GM12874 (cell line): ENCODE data around the gene ZNF518A.

ENCODE experiments used
- CTCF ChIP-seq: IDR thresholded peaks from 2 replicates; pipeline ENCODE4 v1.5.1; 2011; ENCODE audit warnings: low read depth, mild to moderate bottlenecking, control low read depth, low read length, moderate library complexity; ENCODE audit not compliant: insufficient read depth

Gene ZNF518A

GRCh38 chr10:96188421-96188820 lies 58.3 kb downstream of the ZNF518A start:
- TF ChIP-seq CTCF, result no peak

GRCh38 chr10:96188916-96189315 lies 58.8 kb downstream of the ZNF518A start:
- TF ChIP-seq CTCF, result no peak

- no peak for TF ChIP-seq CTCF
These were observed 71.4 kb downstream of the ZNF518A start for GRCh38 chr10:96201525-96201924.

GRCh38 chr10:96205580-96205979 lies 75.5 kb downstream of the ZNF518A start:
- no peak for TF ChIP-seq CTCF

- TF ChIP-seq CTCF, result no peak
These were observed 78.2 kb downstream of the ZNF518A start for GRCh38 chr10:96208271-96208670.

- no peak for TF ChIP-seq CTCF
These were observed 78.8 kb downstream of the ZNF518A start for GRCh38 chr10:96208946-96209345.

- TF ChIP-seq CTCF, result no peak
These were observed 81.7 kb downstream of the ZNF518A start for GRCh38 chr10:96211764-96212163.

- TF ChIP-seq CTCF, result no peak
These were observed 82.8 kb downstream of the ZNF518A start for GRCh38 chr10:96212911-96213310.
